ENCODE results near the gene PROP1.

DNA sequence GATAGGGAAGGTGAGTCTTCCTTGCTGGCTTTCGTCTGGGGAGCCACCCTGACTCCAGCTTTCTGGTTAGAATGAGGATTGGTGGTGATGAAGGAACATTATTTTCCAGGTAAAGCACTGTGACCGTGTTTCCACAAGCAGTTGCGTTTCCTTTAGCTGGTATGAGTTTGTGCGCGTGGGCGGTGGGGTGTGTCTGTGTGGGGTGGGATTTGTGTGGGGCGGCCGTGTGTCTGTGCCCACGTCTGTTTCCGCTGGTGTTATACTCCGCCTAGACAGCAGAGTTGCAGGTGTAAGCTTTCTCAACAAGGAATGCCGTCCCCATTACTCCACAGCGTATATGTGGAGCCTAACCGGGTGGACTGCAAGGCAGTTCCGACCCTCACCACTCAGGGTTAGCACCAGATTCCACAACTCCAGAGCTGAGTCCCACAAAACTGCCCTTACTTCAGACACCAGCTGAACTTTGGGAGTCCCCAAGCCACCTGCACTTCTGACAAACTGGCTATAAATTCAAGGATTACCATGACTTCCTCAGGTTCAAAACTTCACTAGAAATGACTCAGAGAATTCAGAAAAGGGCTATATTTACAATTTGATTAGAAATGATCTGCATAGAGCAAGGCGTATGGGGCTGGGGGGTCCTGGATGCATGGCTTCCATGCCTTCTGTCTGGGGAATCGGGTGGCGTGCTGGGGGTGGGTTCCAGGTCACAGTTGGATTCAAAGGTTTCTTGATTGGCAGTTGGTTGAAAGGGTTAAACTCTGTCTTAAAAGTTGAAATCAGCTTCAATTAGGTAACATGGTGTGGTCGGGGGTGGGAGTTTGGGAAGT lies 29.8 kb downstream of the PROP1 start:
- TF ChIP-seq, protein P1, sequence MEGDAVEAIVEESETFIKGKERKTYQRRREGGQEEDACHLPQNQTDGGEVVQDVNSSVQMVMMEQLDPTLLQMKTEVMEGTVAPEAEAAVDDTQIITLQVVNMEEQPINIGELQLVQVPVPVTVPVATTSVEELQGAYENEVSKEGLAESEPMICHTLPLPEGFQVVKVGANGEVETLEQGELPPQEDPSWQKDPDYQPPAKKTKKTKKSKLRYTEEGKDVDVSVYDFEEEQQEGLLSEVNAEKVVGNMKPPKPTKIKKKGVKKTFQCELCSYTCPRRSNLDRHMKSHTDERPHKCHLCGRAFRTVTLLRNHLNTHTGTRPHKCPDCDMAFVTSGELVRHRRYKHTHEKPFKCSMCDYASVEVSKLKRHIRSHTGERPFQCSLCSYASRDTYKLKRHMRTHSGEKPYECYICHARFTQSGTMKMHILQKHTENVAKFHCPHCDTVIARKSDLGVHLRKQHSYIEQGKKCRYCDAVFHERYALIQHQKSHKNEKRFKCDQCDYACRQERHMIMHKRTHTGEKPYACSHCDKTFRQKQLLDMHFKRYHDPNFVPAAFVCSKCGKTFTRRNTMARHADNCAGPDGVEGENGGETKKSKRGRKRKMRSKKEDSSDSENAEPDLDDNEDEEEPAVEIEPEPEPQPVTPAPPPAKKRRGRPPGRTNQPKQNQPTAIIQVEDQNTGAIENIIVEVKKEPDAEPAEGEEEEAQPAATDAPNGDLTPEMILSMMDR (IDR thresholded peaks at IDR 0.05; ENCODE audit: insufficient read depth, low read depth, low read length): no peak
- no peak for TF ChIP-seq EZH2 (IDR thresholded peaks at IDR 0.05; ENCODE audit: insufficient read depth, low read length)
